ENCODE results near the gene ATXN2.
"Not testable (repeated sequence)": the region's sequence is repeated elsewhere in the genome, so short reads cannot be mapped to it uniquely, and the experiment has no call there.

ATXN2 gene, protein sequence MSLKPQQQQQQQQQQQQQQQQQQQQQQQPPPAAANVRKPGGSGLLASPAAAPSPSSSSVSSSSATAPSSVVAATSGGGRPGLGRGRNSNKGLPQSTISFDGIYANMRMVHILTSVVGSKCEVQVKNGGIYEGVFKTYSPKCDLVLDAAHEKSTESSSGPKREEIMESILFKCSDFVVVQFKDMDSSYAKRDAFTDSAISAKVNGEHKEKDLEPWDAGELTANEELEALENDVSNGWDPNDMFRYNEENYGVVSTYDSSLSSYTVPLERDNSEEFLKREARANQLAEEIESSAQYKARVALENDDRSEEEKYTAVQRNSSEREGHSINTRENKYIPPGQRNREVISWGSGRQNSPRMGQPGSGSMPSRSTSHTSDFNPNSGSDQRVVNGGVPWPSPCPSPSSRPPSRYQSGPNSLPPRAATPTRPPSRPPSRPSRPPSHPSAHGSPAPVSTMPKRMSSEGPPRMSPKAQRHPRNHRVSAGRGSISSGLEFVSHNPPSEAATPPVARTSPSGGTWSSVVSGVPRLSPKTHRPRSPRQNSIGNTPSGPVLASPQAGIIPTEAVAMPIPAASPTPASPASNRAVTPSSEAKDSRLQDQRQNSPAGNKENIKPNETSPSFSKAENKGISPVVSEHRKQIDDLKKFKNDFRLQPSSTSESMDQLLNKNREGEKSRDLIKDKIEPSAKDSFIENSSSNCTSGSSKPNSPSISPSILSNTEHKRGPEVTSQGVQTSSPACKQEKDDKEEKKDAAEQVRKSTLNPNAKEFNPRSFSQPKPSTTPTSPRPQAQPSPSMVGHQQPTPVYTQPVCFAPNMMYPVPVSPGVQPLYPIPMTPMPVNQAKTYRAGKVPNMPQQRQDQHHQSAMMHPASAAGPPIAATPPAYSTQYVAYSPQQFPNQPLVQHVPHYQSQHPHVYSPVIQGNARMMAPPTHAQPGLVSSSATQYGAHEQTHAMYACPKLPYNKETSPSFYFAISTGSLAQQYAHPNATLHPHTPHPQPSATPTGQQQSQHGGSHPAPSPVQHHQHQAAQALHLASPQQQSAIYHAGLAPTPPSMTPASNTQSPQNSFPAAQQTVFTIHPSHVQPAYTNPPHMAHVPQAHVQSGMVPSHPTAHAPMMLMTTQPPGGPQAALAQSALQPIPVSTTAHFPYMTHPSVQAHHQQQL

DNA sequence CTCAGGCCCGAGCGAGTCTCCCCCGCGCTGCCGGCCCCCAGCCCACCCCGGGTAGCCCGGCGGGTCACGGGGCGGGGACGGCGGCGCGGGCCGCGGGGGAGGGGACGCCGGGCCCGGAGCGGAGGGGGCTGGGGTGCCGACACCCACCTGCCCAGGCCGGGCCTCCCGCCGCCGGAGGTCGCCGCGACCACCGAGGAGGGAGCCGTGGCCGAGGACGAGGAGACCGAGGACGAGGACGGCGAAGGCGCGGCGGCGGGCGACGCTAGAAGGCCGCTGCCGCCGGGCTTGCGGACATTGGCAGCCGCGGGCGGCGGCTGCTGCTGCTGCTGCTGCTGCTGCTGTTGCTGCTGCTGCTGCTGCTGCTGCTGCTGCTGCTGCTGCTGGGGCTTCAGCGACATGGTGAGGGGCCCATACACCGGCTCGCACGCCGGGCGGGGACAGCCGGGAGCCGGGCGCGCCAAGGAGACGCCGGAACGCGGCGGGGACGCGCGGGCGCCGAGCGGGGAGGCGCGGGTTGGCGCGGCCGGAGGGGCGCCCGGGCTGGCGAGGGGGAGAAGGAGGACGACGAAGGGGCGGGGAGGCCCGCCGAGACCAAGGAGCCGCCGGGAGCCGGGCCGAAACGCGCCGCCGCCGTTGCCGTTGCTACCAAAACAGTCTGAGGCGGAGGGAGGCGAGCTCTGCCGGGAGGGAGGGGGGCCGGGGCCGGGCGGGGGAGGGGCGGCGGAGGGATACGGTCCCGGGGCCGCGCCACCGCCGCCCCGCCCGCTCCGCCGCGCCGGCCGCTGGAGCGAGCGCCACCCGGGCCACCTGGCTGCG, at the start of gene ATXN2:
TSS of gene ATXN2 (minus strand) at position 679 of the 816 bp plus-strand sequence. CDS start at position 398, 281 bp downstream.
- peak; percentile 56 for DNase-seq (ENCODE audit: low read depth)

DNA sequence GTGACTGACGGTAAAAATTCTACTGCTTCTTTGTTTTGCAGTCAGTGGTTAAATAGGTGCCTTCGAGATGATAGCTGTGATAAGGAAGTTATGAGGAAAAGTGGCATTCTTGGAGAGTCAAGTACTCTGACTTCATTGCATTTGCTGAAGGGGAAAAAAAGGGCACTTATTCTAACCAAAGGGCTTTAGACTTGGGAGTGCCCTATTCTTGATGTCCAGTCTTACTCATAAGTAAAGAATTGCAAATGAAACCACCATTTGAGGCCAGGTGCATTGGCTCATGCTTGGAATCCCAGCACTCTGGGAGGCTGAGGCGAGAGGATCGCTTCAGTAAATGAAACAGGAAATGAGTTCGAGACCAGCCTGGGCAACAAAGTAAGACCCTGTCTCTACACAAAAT, 46.3 kb upstream of the ATXN2 start:
- no peak for DNase-seq (ENCODE audit: low read depth)

DNA sequence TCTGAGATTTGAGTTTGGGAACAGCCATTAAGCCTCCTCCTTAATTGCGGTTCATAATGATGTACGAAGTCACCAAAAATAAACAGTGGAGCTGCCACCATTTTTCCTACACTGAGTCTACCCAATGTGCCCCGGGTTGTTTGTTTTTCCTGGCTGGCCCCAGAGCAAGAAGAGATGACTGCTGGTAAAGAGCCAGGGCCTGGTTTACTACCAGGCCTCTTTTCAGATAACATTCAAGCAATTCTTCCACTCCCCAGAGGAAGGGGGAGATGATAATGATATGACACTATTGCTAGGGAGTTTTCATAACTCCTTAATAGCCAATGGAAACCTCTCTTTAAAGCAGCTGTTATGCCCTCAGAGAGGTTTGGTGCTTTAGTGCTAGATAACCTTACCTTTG, 44.3 kb upstream of the ATXN2 start:
- no peak for DNase-seq (ENCODE audit: low read depth)

DNA sequence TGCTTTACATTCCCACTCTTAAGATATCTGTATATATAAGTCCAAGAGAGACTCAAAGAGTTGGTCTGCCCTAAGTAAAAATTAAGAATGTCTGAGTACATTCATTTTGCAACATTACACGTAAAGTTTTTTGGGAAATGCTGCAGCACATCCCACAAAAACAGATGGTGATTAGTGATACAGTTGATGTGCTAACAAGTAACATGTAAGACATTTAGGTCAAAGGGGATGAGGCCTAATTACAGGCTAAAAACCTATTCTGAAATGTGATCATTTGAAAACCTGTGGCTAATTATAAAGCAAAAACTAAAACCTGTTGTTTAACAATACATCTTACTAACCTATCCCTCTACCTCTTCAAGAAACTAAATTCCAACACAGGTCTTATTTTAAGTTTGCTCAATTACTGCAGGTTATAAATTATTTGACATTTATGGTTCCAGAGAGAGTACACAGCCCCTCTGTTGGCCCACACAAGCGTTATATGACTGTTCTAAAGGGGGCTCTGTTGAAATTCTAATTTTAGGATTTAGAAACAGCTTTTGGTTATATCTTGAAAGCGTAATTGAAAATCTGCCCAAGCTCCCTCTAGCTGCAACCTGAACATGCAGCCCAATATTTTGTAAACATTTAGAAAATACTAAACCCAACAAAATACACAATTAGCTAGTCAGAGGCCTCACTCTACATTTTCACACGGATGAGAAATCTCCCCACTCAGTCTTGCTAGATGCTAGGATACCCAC, 43.7 kb upstream of the ATXN2 start:
- no peak for DNase-seq (ENCODE audit: low read depth)

DNA sequence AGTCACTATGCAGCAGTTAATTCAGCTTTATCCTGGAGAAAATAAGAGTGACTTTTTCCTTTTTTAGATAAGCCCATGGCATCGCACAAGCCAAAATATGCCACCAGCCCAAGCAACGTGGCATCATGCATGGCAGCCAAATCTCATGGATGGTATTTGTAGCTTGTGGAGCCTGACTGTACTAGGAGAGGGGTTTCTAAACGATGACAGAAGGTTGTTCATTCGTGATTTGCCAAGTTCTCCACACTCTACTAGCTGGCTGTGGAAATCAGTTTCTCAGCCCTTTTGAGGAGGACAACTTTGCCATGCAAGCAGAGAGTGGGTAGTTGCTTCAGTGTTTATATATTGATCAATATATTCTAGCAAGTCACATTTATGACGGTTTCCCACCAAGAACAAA, 41.4 kb upstream of the ATXN2 start:
- DNase-seq (ENCODE audit: low read depth) = no peak

DNA sequence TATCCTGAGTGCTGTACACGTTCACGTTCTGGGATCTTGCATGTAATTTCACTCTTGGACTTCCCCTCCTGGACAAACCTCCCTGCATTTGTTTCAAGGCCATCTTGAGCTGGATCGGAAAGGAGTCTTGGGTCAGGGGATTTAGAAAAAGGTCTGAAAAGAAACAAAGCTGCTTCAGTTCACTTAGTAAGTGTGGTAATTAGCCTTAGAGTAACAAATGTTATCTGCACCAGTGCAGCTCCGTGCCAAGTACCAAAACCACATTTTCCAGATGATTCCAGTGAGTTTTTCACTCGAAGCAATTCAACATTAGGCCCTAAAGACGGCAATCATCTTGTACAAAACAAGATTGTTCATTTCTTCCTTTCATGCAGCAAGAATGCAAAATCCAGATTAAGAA, 39.4 kb upstream of the ATXN2 start:
- DNase-seq (ENCODE audit: low read depth) = no peak

DNA sequence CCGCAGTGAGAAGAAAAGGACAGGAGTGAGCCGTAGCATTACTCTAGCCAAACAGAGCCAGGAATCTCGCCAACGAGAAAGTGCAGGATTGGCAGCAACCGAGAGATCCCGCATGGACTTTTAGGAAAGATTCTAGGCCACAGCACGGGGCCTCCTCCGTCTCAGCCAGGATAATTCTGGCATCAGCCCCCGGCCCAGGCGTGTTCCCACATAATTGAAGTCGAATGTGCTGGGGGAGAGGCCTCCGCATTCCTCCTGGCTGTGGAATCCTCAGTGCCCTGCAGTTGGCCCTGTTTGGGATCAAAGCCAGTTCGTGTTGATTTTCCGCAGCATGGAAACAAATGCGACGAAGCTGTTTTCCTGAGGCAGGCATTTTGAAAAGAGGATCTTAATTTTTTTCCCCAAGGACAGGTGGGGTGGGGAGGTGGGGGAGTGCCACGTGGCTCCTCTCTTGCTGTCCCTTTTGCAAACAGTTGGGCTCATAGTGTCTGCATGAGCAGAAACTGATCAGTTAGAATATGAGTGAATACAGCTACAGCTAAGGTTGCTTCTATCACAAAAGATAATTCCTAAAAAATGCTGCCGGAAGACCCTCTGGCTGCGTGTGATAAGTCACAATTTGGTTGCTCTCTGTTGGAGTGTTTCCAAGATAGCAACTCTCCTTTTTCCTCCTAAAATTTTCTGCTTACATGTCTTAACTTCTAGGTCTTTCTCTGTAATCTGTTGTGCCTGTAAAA, 37.3 kb upstream of the ATXN2 start:
- DNase-seq (ENCODE audit: low read depth) = no peak

DNA sequence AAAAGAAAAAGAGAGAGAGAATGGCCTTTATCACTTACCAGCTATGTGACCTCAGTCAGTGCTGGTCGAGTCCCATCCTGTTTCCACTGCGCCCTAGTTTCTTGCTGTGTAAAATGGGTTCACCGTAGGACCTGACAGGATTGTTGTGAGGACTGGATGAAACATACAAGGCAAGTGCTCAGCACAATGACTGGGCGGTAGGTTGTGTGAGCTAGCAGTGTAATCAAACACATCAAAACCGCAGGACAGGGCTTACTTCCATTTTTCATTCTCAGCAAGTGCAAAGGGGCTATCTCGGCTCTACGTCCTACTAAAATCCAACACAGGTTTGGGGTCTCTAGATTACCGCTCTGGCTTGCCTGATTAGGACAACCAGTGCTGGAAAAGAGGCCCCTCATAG, 36.4 kb upstream of the ATXN2 start:
- no peak for DNase-seq (ENCODE audit: low read depth)

DNA sequence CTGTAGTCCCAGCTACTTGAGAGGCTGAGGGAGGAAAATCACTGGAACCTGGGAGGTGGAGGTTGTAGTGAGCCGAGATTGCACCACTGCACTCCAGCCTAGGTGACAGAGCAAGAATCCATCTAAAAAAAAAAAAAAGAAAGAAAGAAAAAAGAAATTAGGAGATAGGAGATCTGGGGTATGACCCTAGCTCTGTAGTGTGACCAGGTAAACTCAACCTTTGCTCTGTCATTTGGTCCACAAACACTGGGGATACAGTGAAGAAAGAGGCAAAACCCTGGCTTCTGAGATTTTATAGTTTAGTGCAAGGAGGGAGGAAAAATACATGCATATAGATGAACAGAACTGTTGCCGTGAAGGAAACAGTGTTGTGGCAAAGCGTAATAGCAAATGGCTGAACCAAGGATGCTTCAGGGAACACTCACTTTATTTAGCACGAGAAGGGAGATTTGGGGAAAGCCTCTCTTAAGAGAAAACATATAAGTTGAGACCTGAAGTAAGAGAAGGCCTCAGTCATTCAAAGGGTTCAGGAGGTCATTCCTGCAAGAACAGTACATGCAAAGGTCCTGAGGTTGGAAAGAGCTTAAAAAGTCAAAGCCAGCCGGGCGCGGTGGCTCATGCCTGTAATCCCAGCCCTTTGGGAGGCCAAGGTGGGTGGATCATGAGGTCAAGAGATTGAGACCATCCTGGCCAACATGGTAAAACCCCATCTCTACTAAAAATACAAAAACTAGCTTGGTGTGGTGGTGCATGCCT, 29.6 kb upstream of the ATXN2 start:
- no peak for DNase-seq (ENCODE audit: low read depth)

DNA sequence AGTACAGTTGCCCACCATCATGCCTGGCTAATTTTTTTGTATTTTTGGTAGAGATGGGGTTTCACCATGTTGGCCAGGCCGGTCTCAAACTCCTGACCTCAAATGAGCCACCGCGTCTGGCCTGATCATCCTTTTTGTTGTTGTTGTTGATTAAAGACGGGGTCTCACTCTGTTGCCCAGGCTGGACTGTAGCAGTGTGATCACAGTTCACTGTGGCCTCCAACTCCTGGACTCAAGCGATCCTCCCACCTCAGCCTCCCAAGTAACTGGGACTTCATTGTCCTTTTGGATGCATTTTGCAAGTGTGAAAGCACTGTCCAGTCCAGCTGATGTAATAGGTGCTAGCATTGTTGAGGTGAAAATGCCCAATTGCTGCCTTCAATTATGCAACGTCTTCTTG, 27.1 kb upstream of the ATXN2 start:
- DNase-seq (ENCODE audit: low read depth) = no peak

DNA sequence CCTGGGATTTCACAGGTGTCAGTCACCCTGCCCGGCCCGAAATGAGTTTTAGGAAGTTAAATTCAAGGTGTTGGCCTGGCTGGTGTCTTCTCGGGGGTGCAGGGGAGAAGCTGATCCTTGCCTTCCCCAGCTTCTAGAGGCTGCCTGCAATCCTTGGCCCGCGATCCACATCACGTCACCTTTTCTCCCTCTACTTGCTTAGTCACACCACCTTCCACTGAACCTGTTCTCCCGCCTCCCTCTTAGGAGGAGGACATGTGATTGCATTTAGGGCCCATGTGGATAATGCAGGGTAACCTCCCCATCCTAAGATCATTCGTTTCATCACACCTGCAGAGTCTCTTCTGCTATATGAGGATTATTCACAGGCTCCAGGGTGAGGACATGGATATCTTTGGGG, 25.4 kb upstream of the ATXN2 start:
- DNase-seq (ENCODE audit: low read depth) = no peak

DNA sequence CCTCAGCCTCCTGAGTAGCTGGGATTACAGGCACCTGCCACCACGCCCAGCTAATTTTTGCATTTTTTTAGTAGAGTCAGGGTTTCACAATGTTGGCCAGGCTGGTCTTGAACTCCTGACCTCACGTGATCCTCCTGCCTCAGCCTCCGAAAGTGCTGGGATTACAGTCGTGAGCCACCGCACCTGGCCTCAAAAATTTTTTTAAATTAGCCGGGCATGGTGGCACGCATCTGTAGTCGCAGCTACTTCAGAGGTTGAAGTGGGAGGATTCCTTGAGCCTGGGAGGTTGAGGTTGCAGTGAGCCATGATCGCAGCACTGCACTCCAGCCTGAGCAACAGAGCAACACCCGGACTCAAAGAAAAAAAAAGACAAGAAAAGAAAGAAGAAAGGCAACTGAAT, 18.7 kb upstream of the ATXN2 start:
- not testable (repeated sequence) for DNase-seq (ENCODE audit: low read depth)

DNA sequence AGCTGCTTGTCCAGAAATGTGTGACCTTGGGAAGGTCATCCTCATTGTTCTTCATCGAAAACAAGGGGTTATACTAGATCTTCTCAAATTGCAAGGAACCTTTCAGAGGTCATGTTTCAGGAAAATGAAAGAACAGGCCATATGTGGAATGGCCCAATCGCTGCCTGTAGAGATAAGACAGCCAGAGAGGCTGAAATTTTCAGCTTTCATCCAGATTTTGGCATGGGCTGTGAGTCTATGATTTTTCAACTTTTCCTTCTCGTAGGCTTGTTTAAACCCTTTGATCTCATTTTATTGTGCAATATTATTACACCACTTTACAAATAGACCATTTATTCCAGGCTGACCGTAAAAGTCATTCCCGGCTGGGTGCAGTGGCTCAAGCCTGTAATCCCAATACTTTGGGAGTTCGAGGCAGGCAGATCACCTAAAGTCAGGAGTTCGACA, 17.1 kb upstream of the ATXN2 start:
- DNase-seq (ENCODE audit: low read depth) = no peak

DNA sequence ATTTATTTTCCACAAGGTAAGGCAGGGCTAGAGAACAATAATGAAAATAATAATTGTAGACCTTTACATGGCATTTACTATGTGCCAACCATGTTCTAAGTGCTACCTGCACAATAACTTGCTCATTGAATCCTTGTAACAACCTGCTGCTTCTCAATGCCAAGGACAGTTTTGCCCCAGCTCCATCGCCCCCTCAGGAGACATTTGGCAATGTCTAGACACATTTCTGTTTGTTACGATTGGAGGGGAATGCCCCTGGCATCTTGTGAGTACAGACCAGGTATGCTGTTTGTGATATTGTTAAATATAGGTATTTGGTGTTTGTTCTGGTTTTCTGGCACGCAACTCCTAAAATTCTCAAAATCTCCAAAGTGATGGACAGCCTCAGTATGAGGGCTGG, 8.1 kb upstream of the ATXN2 start:
- no peak for DNase-seq (ENCODE audit: low read depth)

DNA sequence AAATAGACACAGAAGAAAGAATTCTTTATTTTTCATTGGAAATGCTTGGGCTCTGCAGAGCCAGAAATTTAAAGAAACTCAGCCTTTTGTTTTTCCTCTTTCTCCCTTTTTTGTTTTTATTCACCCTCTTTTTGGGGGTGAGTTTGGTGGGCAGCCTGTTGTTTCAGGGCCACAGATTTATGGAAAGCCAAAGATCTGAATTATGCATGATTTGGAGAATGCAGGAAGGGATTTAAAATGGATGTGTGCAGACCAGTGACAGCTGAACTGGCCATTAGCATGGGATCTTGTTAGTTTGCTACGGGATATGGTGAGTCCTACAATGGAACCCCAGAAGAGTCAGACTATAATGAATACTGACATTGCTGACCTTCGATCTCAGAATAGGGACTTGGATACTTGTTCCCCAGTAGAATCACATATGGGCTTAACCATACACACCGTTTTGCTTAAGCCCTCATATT, 7.7 kb upstream of the ATXN2 start:
- DNase-seq (ENCODE audit: low read depth) = no peak

DNA sequence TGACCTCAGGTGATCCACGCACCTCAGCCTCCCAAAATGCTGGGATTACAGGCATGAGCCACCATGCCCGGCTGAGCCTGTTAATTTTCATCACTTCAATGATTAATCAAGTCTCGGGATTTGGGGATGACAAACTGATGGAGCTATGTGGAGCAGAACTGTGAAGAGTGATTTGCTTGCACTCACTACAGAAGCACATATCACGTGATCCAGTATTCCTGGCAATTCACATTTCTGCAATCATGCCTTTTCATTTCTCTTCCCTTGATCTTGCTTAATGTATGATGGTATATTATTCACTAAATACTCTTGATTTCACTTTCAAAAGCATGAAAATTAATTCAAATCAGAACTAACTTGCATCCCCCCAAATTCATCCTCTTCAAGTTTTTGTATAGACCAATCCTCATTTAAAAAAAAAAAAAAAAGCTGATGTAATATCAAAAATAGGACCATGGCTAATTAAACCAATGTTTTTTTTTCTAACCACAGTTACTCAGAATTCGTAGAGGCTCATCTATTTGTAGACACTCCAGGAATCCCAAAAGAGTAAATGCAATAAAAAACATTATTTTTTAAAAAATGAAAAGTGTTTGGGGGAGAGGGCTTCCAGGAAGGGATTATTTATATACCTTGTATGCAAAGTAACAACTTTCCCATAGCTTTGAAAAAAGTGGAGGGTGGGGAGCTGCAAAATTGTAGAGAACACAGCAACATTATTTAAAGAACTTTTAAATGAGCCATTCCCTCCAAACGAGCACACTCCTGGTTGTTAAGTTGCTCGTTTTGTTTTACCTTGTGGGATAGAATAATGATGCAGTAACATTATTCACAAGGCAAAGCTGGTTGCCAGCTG, 7.0 kb upstream of the ATXN2 start:
- no peak for DNase-seq (ENCODE audit: low read depth)

DNA sequence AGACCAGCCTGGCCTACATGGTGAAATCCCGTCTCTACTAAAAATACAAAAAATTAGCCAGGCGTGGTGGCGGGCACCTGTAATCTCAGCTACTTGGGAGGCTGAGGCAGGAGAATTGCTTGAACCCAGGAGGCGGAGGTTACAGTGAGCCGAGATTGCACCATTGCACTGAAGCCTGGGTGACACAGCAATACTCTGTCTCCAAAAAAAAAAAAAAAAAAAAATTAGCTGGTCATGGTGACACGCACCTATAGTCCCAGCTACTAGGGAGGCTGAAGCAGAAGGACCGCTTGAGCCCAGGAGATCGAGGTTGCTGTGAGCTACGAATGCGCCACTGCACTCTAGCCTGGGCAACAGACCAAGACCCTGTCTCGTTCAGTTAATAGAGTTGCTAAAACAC, 3.7 kb upstream of the ATXN2 start:
- DNase-seq (ENCODE audit: low read depth) = not testable (repeated sequence)

DNA sequence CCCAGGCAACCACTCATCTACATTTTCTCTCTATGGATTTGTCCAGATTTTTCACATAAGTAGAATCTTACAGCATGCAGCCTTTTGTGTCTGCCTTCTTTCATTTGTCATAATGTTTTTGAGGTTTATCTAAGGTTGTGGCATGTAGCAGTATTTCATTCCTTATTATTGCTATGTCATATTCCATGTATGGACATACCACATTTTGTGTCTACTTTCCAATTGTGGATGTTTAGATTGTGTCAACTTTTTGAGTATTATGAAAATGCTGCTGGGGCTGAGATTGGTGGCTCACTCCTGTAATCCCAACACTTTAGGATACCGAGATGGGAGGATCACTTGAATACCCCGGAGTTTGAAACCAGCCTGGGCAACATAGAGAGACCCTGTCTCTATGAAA, 3.2 kb upstream of the ATXN2 start:
- DNase-seq (ENCODE audit: low read depth) = no peak

All from activated T-helper 1 cell treated with Interleukin-2 at 50 U/mL for 16 hours (primary cell).